PC-3 (cell line): ENCODE measurements around the gene STH. TPM values are rescaled to one million over a fixed set of nuclear protein-coding genes. Genes with fewer than 3 reads are reported as not detected.

Experiments used
- ATAC-seq: fragments of 200-7000 bp; cut with Tn5 transposase; 2 replicates; pipeline ENCODE4 v1.9.1; 2020; ENCODE audit warnings: mild to moderate bottlenecking, moderate library complexity
- BruUV-seq: library from RNA; stranded (reverse); fragments of 400-500 nt; replicated peaks from 2 replicates; lab custom pipeline; 2021; lab: Mats Ljungman, UMichigan
- CTCF ChIA-PET: fragments of 300-600 bp; sonication (Branson Sonifier 250); formaldehyde crosslinking; loops from one replicate; lab custom pipeline; 2022; ENCODE audit warnings: antibody characterized with exemption; lab: Charles Lee
- POLR2A ChIA-PET: fragments of 300-600 bp; sonication (Branson Sonifier 250); formaldehyde crosslinking; loops from one replicate; lab custom pipeline; 2022; ENCODE audit warnings: antibody characterized with exemption; ENCODE audit not compliant: unreplicated experiment; lab: Charles Lee
- DNase-seq: peaks from one replicate; pipeline ENCODE4 v3.0.0-alpha.2; 2015
- H2AFZ ChIP-seq: fragments of 300-600 bp; sonication (generic); 2 replicates; pipeline ENCODE4 v1.6.0; 2016; ENCODE audit warnings: antibody characterized with exemption, low read length
- H3F3A ChIP-seq: fragments of 300-600 bp; sonication (generic); one replicate; pipeline ENCODE4 v1.6.0; 2017; ENCODE audit warnings: antibody characterized with exemption, low read length, control low read depth, mild to moderate bottlenecking; ENCODE audit not compliant: unreplicated experiment
- H3K27ac ChIP-seq: fragments of 300-600 bp; sonication (generic); 2 replicates; pipeline ENCODE4 v1.5.1; 2016; ENCODE audit warnings: mild to moderate bottlenecking, low read length
- H3K27me3 ChIP-seq: fragments of 300-600 bp; sonication (generic); 2 replicates; pipeline ENCODE4 v1.6.1; 2016; ENCODE audit warnings: low read length, mixed read lengths
- H3K36me3 ChIP-seq: fragments of 300-600 bp; sonication (generic); 2 replicates; pipeline ENCODE4 v1.6.1; 2016; ENCODE audit warnings: low read depth, mixed run types, low read length, mixed read lengths
- H3K4me1 ChIP-seq: fragments of 300-600 bp; sonication (generic); 2 replicates; pipeline ENCODE4 v1.5.1; 2016; ENCODE audit warnings: low read length; ENCODE audit not compliant: insufficient read depth
- H3K4me2 ChIP-seq: fragments of 300-600 bp; sonication (generic); 2 replicates; pipeline ENCODE4 v1.6.0; 2016; ENCODE audit warnings: low read length
- H3K4me3 ChIP-seq: fragments of 300-600 bp; sonication (generic); 2 replicates; pipeline ENCODE4 v1.5.1; 2016; ENCODE audit warnings: mild to moderate bottlenecking, low read length, mixed read lengths
- H3K79me2 ChIP-seq: fragments of 300-600 bp; sonication (generic); 2 replicates; pipeline ENCODE4 v1.6.1; 2017; ENCODE audit warnings: low read length, mixed read lengths
- H3K9ac ChIP-seq: fragments of 300-600 bp; sonication (generic); 2 replicates; pipeline ENCODE4 v1.6.0; 2016; ENCODE audit warnings: mild to moderate bottlenecking, low read length
- H3K9me2 ChIP-seq: fragments of 300-600 bp; sonication (generic); replicated peaks from 2 replicates; pipeline ENCODE4 v1.6.1; 2016; ENCODE audit warnings: mixed run types, low read length, mixed read lengths
- H3K9me3 ChIP-seq: fragments of 300-600 bp; sonication (generic); 2 replicates; pipeline ENCODE4 v1.6.1; 2016; ENCODE audit warnings: low read length, mixed read lengths
- H4K20me1 ChIP-seq: fragments of 300-600 bp; sonication (generic); 2 replicates; pipeline ENCODE4 v1.6.1; 2016; ENCODE audit warnings: low read length, mixed read lengths
- EZH2 ChIP-seq: fragments of 300-600 bp; sonication (generic); IDR thresholded peaks from one replicate; pipeline ENCODE4 v1.6.1; 2017; ENCODE audit warnings: antibody characterized with exemption, mild to moderate bottlenecking, low read length; ENCODE audit not compliant: unreplicated experiment
- EZH2phosphoT487 ChIP-seq: fragments of 300-600 bp; sonication (generic); IDR thresholded peaks from 2 replicates; pipeline ENCODE4 v1.6.1; 2018; ENCODE audit warnings: mild to moderate bottlenecking, antibody characterized with exemption, low read length, borderline replicate concordance
- intact Hi-C: fragments of 100-400 bp; cut with micrococcal nuclease; formaldehyde crosslinking; loops from 2 replicates; pipeline ENCODE4 v1.9.0; 2023
- total RNA-seq: library from RNA; depleted of rRNA; stranded (reverse); fragments of >200 nt; gene quantifications from 2 replicates; pipeline ENCODE4 v1.2.3, GENCODE V29; 2014
- TF ChIP-seq, protein P1 (sequence below): fragments of 300-600 bp; sonication (generic); conservative IDR thresholded peaks from 2 replicates; pipeline ENCODE4 v1.5.1; 2017; ENCODE audit warnings: antibody characterized with exemption, low read depth, mild to moderate bottlenecking, low read length

Gene STH
- total RNA-seq, 1 experiment from 2014 or later, result not detected

DNA sequence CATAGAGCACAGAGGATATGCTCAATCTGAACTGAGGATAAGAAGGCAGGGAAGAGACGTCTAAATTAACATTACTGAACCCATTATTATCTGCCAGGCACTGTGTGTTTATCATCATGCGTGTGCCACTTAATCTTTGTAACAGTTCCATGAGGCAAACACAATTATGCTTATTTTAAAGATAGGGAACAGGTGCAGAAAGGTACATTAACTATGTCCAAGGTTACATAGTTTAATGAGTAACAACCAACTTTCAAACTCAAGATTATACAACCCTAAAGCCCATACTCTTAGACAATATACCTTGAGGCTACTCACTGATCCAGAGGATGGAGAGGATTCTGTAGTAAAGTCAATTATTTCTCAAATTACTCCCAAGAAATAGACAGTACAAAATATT is 43.2 kb downstream of the STH start:
- H4K20me1 ChIP-seq, result 0 out of 2 replicates have a peak, but pooled peaks cover 3% of the 10 kb centered on the region
- peaks cover 69% of the 10 kb centered on the region for H3K36me3 ChIP-seq
- POLR2A ChIA-PET, result no interaction called here
- CTCF ChIA-PET, result no interaction called here
- ATAC-seq (no peak), DNase-seq (no peak)
- H3K9me3 ChIP-seq, result no peaks in the 10 kb centered on the region
- no peak overlapping the region for H3K4me3 ChIP-seq
- no peak overlapping the region for H3K27ac ChIP-seq
- H2AFZ ChIP-seq, result no peak overlapping the region
- H3K27me3 ChIP-seq, result no peaks in the 10 kb centered on the region
- H3K4me2 ChIP-seq, result no peak overlapping the region
- peaks cover 3% of the 10 kb centered on the region for H3F3A ChIP-seq
- H3K4me1 ChIP-seq, result peaks cover 11% of the 10 kb centered on the region; the same call in 1 of the 2 replicates
- no peak overlapping the region for H3K9ac ChIP-seq
- TF ChIP-seq EZH2 (no peak), EZH2phosphoT487 (no peak)
- TF ChIP-seq, protein P1, sequence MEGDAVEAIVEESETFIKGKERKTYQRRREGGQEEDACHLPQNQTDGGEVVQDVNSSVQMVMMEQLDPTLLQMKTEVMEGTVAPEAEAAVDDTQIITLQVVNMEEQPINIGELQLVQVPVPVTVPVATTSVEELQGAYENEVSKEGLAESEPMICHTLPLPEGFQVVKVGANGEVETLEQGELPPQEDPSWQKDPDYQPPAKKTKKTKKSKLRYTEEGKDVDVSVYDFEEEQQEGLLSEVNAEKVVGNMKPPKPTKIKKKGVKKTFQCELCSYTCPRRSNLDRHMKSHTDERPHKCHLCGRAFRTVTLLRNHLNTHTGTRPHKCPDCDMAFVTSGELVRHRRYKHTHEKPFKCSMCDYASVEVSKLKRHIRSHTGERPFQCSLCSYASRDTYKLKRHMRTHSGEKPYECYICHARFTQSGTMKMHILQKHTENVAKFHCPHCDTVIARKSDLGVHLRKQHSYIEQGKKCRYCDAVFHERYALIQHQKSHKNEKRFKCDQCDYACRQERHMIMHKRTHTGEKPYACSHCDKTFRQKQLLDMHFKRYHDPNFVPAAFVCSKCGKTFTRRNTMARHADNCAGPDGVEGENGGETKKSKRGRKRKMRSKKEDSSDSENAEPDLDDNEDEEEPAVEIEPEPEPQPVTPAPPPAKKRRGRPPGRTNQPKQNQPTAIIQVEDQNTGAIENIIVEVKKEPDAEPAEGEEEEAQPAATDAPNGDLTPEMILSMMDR, result no peak
- H3K9me2 ChIP-seq, result no peaks in the 10 kb centered on the region
- H3K79me2 ChIP-seq, result no peaks in the 10 kb centered on the region
- intact Hi-C loops, result loop anchor here (10.0 kb wide), 1 partner anchor 113 kb away; no protein-coding TSS in a partner anchor
- no TSS peak for BruUV-seq

DNA sequence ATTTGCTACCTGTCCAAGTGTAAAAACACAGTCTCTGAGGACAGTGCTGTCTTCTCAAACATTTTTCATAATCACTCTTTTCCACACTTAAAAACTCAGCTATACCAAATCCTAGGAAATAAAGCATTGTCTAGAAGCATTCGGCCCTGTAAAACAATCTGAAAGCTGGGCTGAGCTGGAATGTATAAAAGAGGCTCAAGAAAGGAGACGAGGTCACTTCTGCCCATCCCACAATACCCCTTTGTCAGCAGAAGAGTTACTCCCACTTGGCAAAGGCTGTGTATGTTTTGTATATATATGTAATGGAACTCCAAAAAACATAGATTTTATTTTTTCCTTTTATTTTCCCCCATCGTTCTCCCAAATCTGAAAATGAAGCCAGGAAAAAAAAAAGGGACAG is 43.9 kb downstream of the STH start:
- Histone ChIP-seq H3K9me2 (no peaks in the 10 kb centered on the region), H3K4me3 (no peak overlapping the region), H3K36me3 (peaks cover 66% of the 10 kb centered on the region), H3K9ac (no peak overlapping the region), H3K4me1 (peaks cover 11% of the 10 kb centered on the region; the same call in 1 of the 2 replicates), H4K20me1 (0 out of 2 replicates have a peak, but pooled peaks cover 3% of the 10 kb centered on the region), H3K27ac (no peak overlapping the region), H3F3A (peaks cover 3% of the 10 kb centered on the region), H3K79me2 (no peaks in the 10 kb centered on the region), H2AFZ (no peak overlapping the region), H3K4me2 (no peak overlapping the region), H3K9me3 (no peaks in the 10 kb centered on the region), H3K27me3 (no peaks in the 10 kb centered on the region)
- TF ChIP-seq, protein P1, result no peak
- TF ChIP-seq EZH2phosphoT487, result no peak
- no peak for ATAC-seq
- intact Hi-C loops, result loop anchor here (10.0 kb wide), 1 partner anchor 112 kb away; no protein-coding TSS in a partner anchor
- no peak for DNase-seq
- BruUV-seq, result no TSS peak
- POLR2A ChIA-PET, result interaction anchor here (0.6 kb wide), 1 partner anchor 35 kb away, joined by 10 read pairs; no protein-coding TSS in a partner anchor
- CTCF ChIA-PET, result no interaction called here

DNA sequence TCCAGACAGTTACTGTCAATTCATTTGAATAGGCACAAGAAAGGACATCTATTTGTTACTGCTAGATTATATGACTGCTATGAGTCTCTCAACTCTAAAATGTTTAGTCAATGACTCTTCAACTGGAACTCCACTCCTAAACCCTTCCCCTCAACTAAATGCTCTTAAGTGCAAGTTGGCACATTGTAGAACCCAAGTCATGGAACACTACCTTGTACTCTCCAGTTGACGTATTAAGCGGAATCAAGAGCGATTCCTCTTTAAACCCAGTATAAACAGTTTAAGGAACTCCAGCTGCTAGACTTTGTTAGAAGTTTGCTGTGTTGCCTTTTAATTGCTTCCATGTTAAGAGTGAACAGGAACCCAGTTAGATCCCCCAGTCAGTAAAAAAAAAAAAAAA is 44.6 kb downstream of the STH start:
- Histone ChIP-seq H3K9me2 (no peaks in the 10 kb centered on the region), H3K79me2 (no peaks in the 10 kb centered on the region), H3K36me3 (peaks cover 65% of the 10 kb centered on the region), H3K4me3 (no peak overlapping the region), H3K4me1 (peaks cover 11% of the 10 kb centered on the region; the same call in 1 of the 2 replicates), H3K9ac (no peak overlapping the region), H3K27ac (no peak overlapping the region), H2AFZ (no peak overlapping the region), H4K20me1 (0 out of 2 replicates have a peak, but pooled peaks cover 3% of the 10 kb centered on the region), H3F3A (peaks cover 3% of the 10 kb centered on the region), H3K4me2 (no peak overlapping the region), H3K27me3 (no peaks in the 10 kb centered on the region), H3K9me3 (no peaks in the 10 kb centered on the region)
- ChIA-PET CTCF (interaction anchor here (0.6 to 2.3 kb wide), 7 partner anchors 10 to 150 kb away, joined by 4 to 28 read pairs (median 6); partner anchors contain the start of gene KANSL1), POLR2A (no interaction called here)
- BruUV-seq, result no TSS peak
- intact Hi-C loops, result loop anchor here (1.0 to 10.0 kb wide), 6 partner anchors 20 to 170 kb away; no protein-coding TSS in a partner anchor
- TF ChIP-seq, protein P1, result no peak
- no peak for TF ChIP-seq EZH2phosphoT487
- TF ChIP-seq EZH2, result no peak
- DNase-seq (no peak), ATAC-seq (no peak)
